ENCODE measurements around the gene B4GALT2.
A peak's percentile ranks its signal among the peaks of the same experiment; 100 is the strongest.

Gene B4GALT2

GRCh38 chr1:43942411-43942810 is 36.6 kb upstream of the B4GALT2 start:
- Histone ChIP-seq H4K20me1 (peaks cover 0 to 44% (median 15%) of the 10 kb centered on the region in 11 experiments; a peak in 17 of 22 replicates), H3K27me3 (peaks cover 1 to 14% (median 7%) of the 10 kb centered on the region in 11 experiments; a peak in 21 of 22 replicates), H3K4me3 (no peak overlapping the region), H3K9ac (peak overlapping the region in 1 of 11 experiments; percentile 18; a peak in 1 of 22 replicates), H3K27ac (no peak overlapping the region), H3K36me3 (peaks cover 0 to 28% (median 7%) of the 10 kb centered on the region in 11 experiments; a peak in 10 of 22 replicates), H3K4me1 (peaks cover 19 to 42% (median 32%) of the 10 kb centered on the region in 10 experiments), H3K4me2 (peak overlapping the region in 3 of 11 experiments; percentile 18 to 45 (median 33); a peak in 5 of 22 replicates), H3K9me3 (replicated peaks in 1 of 11) (no peaks in the 10 kb centered on the region)
- TF ChIP-seq Cebpa-rat (IDR thresholded peaks at IDR 0.05) = no peak

DNA sequence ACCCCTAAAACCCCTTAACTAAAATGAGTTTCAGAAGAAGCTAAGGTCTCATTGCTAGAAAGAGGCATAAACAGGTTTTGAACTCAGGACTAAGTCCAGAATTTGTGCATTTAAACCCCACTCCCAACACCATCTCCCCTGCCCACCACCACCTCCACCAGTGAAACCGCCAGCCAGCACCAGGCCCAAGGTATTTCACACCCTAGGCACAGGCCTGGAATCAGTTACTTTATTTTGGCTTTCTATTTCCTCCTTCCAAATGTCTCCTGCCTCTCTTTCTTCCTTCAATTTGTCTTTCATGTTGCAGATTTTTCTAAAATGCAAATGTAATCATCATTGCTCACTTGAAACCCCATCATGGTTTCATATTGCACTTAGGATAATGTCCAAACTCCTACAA is 34.1 kb upstream of the B4GALT2 start:
- no peak for TF ChIP-seq Cebpa-rat (IDR thresholded peaks at IDR 0.05)
- H3K4me2 ChIP-seq = peak overlapping the region; percentile 69 to 100 (median 99)
- H3K9me3 ChIP-seq (replicated peaks in 1 of 11) = no peaks in the 10 kb centered on the region
- no peak overlapping the region for H3K27ac ChIP-seq
- peaks cover 0 to 48% (median 19%) of the 10 kb centered on the region in 11 experiments; a peak in 12 of 22 replicates for H4K20me1 ChIP-seq
- peaks cover 34 to 57% (median 47%) of the 10 kb centered on the region in 10 experiments for H3K4me1 ChIP-seq
- no peaks in the 10 kb centered on the region for H3K27me3 ChIP-seq
- peaks cover 5 to 27% (median 14%) of the 10 kb centered on the region in 11 experiments; a peak in 21 of 22 replicates for H3K36me3 ChIP-seq
- H3K4me3 ChIP-seq = peak overlapping the region in 4 of 10 experiments; percentile 21 to 77 (median 76); a peak in 4 of 20 replicates
- peak overlapping the region in 3 of 11 experiments; percentile 10 to 25 (median 17); a peak in 4 of 22 replicates for H3K9ac ChIP-seq

DNA sequence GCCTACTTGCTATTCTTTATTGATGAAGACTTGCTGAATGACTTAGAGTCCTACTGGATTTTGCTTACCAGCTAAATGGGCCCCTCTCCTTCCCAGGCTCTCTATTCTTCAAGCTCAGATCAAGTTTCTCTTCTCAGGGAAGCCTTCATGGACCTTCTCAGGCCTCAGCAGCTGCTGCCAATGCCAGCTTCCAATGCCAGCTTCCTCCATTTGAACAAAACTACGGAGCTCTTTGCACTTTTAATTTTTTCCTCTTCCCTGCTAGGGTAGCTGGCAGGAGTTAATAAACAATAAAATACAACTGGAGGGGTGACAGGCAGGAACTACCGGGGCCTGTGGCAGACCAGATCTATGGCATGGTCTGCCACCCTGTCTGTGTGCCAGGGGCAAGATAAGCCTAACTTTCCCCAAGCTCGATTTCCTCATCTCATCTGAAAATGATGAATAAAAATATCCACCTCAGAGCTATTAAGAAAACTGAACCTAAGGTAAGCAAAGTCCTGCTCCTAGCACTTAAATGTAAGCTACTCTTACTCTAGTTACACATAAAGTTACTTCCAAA is 33.3 kb upstream of the B4GALT2 start:
- Histone ChIP-seq H3K4me1 (peaks cover 34 to 58% (median 47%) of the 10 kb centered on the region in 10 experiments), H3K9ac (peak overlapping the region; percentile 88 to 100 (median 98)), H4K20me1 (peaks cover 0 to 55% (median 19%) of the 10 kb centered on the region in 11 experiments; a peak in 11 of 22 replicates), H3K9me3 (replicated peaks in 1 of 11) (no peaks in the 10 kb centered on the region), H3K27ac (peak overlapping the region; percentile 91 to 100 (median 98); a peak in 21 of 22 replicates), H3K27me3 (no peaks in the 10 kb centered on the region), H3K4me2 (peak overlapping the region; percentile 78 to 100 (median 99)), H3K36me3 (peaks cover 13 to 36% (median 20%) of the 10 kb centered on the region in 11 experiments; a peak in 21 of 22 replicates), H3K4me3 (peak overlapping the region; percentile 74 to 92 (median 78))
- no peak for TF ChIP-seq Cebpa-rat (IDR thresholded peaks at IDR 0.05)

GRCh38 chr1:43946236-43947060 is 32.6 kb upstream of the B4GALT2 start, which contains the start of gene IPO13:
Gene IPO13, plus strand, starts transcription at chr1:43946950. Its CDS starts 651 bp downstream, at chr1:43947601.
- H4K20me1 ChIP-seq = peaks cover 0 to 62% (median 19%) of the 10 kb centered on the region in 11 experiments; a peak in 12 of 22 replicates
- no peaks in the 10 kb centered on the region for H3K9me3 ChIP-seq (replicated peaks in 1 of 11)
- peak within 1 kb of the TSS; percentile 78 to 100 (median 99) for H3K4me2 ChIP-seq
- H3K36me3 ChIP-seq = peaks cover 13 to 43% (median 22%) of the 10 kb centered on the region in 11 experiments; a peak in 21 of 22 replicates
- peak within 1 kb of the TSS; percentile 88 to 100 (median 98) for H3K9ac ChIP-seq
- peak within 1 kb of the TSS; percentile 74 to 92 (median 78) for H3K4me3 ChIP-seq
- peaks cover 34 to 65% (median 48%) of the 10 kb centered on the region in 10 experiments for H3K4me1 ChIP-seq
- H3K27me3 ChIP-seq = no peaks in the 10 kb centered on the region
- H3K27ac ChIP-seq = peak within 1 kb of the TSS; percentile 91 to 100 (median 98)
- TF ChIP-seq Cebpa-rat (IDR thresholded peaks at IDR 0.05) = no peak

- peak overlapping the region; percentile 78 to 100 (median 99) for H3K4me2 ChIP-seq
- peaks cover 34 to 60% (median 50%) of the 10 kb centered on the region in 10 experiments for H3K4me1 ChIP-seq
- peak overlapping the region; percentile 88 to 100 (median 98) for H3K9ac ChIP-seq
- no peak for TF ChIP-seq Cebpa-rat (IDR thresholded peaks at IDR 0.05)
- peaks cover 13 to 47% (median 22%) of the 10 kb centered on the region in 11 experiments; a peak in 21 of 22 replicates for H3K36me3 ChIP-seq
- peaks cover 0 to 70% (median 21%) of the 10 kb centered on the region in 11 experiments; a peak in 12 of 22 replicates for H4K20me1 ChIP-seq
- peak overlapping the region; percentile 91 to 100 (median 98) for H3K27ac ChIP-seq
- H3K4me3 ChIP-seq = peak overlapping the region; percentile 74 to 92 (median 78)
- H3K27me3 ChIP-seq = no peaks in the 10 kb centered on the region
- no peaks in the 10 kb centered on the region for H3K9me3 ChIP-seq (replicated peaks in 1 of 11)
Observed at GRCh38 chr1:43947061-43947873, 31.7 kb upstream of the B4GALT2 start.

GRCh38 chr1:43947874-43948437 is 31.1 kb upstream of the B4GALT2 start:
- Histone ChIP-seq H3K27ac (peak overlapping the region in 9 of 11 experiments; percentile 96 to 100 (median 99); a peak in 15 of 22 replicates), H3K36me3 (peaks cover 13 to 45% (median 22%) of the 10 kb centered on the region in 11 experiments; a peak in 21 of 22 replicates), H3K9ac (peak overlapping the region; percentile 88 to 100 (median 98)), H3K9me3 (replicated peaks in 1 of 11) (no peaks in the 10 kb centered on the region), H4K20me1 (peaks cover 0 to 70% (median 26%) of the 10 kb centered on the region in 11 experiments; a peak in 15 of 22 replicates), H3K27me3 (no peaks in the 10 kb centered on the region), H3K4me3 (peak overlapping the region; percentile 74 to 92 (median 78)), H3K4me2 (peak overlapping the region; percentile 78 to 100 (median 99)), H3K4me1 (peaks cover 39 to 58% (median 51%) of the 10 kb centered on the region in 10 experiments)
- no peak for TF ChIP-seq Cebpa-rat (IDR thresholded peaks at IDR 0.05)

- peak overlapping the region in 2 of 11 experiments; percentile 78 to 98; a peak in 1 of 22 replicates for H3K4me2 ChIP-seq
- no peak for TF ChIP-seq Cebpa-rat (IDR thresholded peaks at IDR 0.05)
- H3K4me3 ChIP-seq = no peak overlapping the region
- no peaks in the 10 kb centered on the region for H3K9me3 ChIP-seq (replicated peaks in 1 of 11)
- no peaks in the 10 kb centered on the region for H3K27me3 ChIP-seq
- no peak overlapping the region for H3K27ac ChIP-seq
- H3K4me1 ChIP-seq = peaks cover 33 to 52% (median 45%) of the 10 kb centered on the region in 10 experiments
- peaks cover 12 to 43% (median 21%) of the 10 kb centered on the region in 11 experiments; a peak in 21 of 22 replicates for H3K36me3 ChIP-seq
- H4K20me1 ChIP-seq = peaks cover 12 to 77% (median 43%) of the 10 kb centered on the region in 11 experiments; a peak in 19 of 22 replicates
- no peak overlapping the region for H3K9ac ChIP-seq
Observed at GRCh38 chr1:43949678-43950077, 29.3 kb upstream of the B4GALT2 start.
